Measurements from ENCODE around the gene ASB3.
"Not testable (repeated sequence)": the region's sequence is repeated elsewhere in the genome, so short reads cannot be mapped to it uniquely, and the experiment has no call there.

Gene ASB3, protein sequence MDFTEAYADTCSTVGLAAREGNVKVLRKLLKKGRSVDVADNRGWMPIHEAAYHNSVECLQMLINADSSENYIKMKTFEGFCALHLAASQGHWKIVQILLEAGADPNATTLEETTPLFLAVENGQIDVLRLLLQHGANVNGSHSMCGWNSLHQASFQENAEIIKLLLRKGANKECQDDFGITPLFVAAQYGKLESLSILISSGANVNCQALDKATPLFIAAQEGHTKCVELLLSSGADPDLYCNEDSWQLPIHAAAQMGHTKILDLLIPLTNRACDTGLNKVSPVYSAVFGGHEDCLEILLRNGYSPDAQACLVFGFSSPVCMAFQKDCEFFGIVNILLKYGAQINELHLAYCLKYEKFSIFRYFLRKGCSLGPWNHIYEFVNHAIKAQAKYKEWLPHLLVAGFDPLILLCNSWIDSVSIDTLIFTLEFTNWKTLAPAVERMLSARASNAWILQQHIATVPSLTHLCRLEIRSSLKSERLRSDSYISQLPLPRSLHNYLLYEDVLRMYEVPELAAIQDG
- total RNA-seq: 20.9 to 35.9 reads per million in 2 experiments

DNA sequence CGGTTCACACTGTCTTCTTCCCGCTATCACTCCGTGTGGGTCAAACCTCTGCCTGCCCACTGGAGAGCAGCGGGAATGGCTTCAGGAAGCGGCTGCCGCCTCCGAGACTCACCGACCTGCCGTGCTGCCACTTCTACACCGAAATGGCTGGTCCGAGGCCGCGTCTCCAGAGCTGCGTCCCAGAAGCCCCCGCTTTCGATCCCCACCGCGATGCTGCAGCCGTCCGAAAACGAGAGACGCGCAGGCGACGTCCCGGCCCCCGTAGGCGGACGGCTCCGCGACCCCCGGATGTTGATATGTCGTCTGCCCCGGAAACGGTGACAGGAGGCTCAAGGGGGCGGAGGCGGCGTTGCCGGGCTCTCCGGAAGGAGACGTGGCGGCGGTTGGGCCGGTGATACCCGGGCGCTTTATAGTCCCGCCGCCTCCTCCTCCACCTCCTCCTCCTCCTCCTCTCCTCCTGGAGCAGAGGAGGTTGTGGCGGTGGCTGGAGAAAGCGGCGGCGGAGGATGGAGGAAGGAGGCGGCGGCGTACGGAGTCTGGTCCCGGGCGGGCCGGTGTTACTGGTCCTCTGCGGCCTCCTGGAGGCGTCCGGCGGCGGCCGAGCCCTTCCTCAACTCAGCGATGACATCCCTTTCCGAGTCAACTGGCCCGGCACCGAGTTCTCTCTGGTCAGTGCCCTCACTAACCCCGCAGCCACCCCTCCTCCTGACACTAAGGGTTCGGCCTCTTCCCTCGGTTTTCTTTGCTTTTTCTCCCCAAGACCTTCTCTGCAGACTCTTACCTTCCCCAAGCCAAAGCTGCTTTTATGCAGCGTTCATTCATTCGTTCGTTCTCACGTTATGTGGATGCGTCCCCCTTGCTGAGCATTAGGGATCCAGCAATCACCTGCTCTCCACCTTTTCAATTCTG, at the start of gene ASB3, which contains the start of gene ERLEC1:
Gene ASB3 (minus strand): TSS at position 249 of the 909 bp plus-strand sequence. CDS start 21,381 bp downstream, outside the sequence.
Gene ERLEC1 (plus strand): TSS at position 340 of the 909 bp plus-strand sequence. CDS start 167 bp downstream, at position 507.
- DNase-seq (ENCODE audit: low read depth): peak; percentile 79

DNA sequence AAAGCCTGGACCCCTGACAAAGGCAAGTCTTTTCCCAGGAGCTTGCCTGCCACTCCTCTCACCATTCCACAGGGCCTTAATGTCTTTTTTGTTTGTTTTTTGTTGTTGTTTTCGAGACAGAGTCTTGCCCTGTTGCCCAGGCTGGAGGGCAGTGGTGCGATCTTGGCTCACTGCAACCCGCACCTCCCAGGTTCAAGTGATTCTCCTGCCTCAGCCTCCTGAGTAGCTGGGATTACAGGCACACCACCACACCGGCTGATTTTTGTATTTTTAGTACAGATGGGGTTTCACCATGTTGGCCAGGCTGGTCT, 43.2 kb upstream of the ASB3 start:
- DNase-seq (ENCODE audit: low read depth): not testable (repeated sequence)

DNA sequence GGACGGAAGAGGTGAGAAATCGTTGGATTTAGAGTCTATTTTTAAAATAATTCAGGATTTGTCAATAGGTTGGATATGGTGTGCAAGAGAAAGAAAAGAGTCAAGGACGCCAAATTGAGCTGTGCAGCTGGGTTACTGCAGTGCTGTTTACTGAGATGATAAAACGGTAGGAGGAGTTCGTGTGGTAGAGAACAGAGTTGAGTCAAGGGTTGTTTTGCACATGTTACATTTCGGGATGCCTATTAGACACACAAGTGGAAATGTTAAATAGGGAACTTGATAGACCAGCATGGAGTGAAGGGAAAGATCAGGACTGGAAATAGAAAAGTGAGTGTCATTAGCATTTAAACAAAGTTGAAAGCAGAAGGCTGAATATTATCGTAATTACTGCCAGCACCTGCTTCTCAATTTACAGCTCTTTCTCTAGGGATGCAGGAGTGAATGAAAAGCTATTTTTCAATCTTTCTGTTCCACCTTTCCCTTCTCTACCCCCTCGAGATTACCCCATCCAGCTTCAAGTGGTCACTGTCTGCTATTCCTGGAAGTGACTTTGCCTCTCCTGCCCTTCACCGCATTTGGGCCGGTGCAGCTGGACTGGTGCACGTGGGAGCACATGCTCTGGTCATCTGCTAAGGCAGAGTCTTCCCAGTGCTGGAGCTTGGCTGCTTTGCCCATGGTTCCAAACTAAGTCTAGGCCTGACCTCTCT, 42.7 kb upstream of the ASB3 start:
- no peak for DNase-seq (ENCODE audit: low read depth)

DNA sequence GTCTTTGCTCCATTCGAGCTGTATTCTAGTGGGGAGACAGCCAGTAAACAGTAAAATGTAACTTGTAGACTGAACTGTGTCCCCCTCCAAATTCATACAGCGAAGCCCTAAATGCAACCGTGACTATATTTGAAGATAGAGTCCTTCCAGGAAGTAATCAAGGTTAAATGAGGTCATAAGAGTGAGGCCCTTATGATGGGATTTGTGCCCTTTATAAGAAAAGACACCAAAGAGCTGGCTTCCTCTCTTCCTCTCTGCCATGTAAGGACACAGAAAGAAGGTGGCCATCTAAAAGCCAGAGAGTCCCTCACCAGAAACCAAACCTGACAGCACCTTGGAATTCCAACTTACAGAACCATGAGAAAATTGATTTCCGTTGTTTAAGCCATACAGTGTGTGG, 41.6 kb upstream of the ASB3 start:
- DNase-seq (ENCODE audit: low read depth): no peak

DNA sequence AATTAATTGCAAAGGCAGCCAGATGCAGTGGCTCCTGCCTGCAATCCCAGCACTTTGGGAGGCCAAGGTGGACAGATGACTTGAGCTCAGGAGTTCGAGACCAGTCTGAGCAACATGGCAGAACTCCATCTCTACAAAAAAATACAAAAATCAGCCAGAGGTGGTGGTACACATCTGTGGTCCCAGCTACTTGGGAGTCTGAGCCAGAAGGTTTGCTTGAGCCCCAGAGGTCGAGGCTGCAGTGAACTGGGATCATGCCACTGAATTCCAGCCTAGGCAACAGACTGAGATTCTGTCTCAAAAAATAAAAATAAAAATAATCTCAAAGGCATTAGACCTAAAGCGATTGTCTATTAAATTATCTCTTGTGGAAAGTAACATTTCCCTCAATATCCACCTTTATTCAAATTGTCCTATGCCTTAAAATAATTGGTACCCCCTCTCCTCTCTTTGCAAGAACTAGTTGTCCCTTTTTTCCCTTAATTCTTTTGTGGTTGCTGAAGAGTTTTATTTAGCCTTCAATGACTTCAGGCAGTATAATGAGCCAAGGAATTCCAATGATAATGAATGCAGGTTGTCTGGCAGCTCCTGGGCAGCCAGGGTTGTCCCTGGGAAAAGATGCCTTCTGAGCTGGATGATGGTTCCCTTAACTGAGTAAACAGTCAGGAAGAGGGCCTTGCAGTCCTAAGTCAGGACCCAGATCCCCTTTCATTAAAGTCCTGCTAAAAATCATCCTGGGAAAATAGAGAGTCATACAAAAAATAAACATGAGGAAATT, 40.8 kb upstream of the ASB3 start:
- no peak for DNase-seq (ENCODE audit: low read depth)

DNA sequence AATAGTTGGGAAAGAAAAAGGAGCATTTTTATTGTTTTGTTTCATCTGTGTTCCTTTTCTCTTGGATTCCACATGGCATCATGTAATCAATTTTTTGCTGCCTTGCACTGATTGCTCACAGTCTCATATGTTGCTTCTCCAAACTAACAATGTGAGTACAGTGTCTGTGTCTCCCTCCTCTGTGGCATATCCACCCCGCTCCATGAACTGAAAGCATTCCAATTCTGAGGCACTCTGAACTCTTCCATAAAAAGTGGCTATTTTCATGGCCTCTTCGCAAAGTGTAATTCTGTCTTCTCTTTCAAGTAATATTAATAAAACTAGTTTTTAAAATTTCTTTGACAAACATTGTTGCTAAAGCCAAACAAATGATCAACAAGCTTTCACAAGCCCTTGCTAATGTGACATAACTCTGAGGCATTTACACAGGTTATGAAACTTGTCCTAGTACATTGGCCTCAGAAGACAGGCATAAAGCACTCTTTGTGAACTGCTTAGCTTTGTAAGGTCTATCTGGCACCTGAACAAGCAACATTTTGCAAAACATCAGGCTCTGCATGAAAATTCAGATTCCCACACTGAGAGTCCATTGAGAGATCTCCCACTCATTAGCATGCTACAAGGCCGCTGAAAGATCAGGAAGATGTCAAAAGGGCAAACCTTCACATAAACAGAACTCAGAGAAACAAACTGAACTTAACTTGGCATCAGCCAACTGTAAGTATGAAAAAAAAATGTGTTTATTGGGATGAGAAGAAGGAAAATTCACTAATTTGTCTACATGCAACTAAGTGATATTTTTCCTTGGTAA, 40.0 kb upstream of the ASB3 start:
- DNase-seq (ENCODE audit: low read depth): no peak

DNA sequence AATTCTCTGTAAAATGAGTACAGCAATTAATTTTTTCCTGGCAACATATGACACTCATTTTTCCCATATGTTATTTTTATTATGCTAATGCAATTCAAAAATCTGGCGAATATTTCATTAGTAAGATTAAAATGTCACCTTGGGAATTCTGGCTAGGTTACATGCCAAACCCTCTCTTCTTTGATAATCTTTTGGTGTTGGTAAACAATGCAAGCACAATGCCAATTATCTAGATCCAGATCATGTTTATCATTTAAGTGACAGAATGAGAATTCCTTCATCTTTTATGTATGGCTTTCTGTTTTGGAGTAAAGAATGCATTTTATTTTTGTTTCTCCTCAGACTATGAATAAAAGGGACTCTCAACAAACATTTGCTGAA, 39.3 kb upstream of the ASB3 start:
- no peak for DNase-seq (ENCODE audit: low read depth)

DNA sequence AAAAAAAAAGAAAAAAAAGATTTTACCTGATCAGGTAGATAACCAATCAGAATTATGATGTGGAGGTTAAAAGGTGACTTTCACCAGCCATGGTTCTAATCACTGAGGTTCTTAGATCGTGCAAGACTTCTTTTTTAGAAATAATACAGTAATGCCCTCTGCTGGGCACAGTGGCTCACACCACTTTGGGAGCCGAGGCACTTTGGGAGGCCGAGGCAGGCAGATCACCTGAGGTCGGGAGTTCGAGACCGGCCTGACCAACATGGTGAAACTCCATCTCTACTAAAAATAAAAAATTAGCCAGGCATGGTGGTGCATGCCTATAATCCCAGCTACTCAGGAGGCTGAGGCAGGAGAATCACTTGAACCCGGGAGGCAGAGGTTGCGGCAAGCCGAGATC, 36.9 kb upstream of the ASB3 start:
- DNase-seq (ENCODE audit: low read depth): not testable (repeated sequence)

DNA sequence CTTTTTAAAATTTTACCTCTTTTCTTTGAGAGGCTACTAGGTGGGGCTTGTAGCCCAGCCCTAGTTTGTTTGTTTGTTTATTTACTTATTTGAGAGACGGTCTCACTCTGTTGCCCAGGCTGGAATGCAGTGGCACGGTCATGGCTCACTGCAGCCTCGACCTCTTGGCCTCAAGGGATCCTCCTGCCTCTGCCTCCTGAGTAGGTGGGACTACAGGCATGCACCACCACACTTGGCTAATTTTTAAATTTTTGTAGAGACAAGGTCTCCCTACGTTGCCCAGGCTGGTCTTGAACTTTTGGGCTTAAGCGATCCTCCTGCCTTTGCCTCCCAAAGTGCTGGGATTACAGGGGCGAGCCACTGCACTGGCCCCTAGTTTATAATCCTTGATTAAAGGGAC, 35.1 kb upstream of the ASB3 start:
- DNase-seq (ENCODE audit: low read depth): no peak

DNA sequence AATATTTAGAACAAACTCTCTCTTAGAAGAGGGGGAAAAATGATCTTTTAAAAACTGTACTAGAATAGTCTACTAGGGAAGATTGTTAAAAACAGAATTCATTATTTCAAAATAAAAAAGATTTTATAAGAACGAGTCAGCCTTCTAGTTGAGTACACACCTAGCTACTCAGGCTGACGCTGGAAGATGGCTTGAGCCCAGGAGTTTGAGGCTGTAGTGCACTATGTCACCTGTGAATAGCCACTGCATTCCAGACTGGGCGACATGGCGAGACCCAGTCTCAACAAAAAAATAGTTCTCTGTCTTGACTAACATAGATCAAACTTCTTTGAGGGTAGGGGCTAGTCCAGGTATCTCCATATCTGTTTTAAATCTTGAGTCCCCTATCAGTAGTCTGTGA, 34.0 kb upstream of the ASB3 start:
- DNase-seq (ENCODE audit: low read depth): no peak

DNA sequence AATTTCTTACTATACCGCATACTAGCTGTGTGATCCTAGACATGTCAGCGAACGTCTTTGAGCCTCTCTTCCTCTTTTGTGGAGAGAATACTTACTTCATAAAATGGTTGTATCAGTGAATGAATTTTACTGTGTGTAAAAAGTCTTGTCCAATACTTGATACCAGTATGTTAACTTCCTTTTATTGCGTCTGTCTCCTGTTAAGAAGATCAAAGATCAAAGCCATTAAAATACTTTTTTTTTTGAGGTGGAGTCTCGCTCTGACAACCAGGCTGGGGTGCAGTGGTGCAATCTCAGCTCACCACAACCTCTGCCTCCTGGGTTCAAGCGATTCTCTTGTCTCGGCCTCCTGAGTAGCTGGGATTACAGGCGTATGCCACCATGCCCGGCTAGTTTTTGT, 33.3 kb upstream of the ASB3 start:
- no peak for DNase-seq (ENCODE audit: low read depth)

DNA sequence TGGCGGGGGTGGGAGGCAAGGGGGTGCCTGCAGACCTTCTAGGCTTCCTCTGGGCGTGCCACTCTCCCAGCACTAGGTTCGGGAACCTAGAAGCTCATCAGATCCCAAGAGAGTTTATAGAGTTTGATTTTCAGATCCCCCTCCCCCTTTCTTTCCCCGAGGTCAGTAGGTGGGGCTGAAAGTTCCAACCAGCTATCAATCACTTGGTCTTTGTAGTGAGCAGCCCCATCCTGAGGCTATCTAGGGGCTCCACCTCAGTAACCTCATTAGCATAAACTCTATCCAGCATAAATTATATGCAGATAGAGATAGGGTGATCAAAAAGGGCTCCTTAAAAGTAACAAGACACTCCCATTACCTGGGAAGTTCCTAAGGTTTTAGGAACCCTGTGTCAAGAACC, 32.9 kb upstream of the ASB3 start:
- DNase-seq (ENCODE audit: low read depth): no peak

DNA sequence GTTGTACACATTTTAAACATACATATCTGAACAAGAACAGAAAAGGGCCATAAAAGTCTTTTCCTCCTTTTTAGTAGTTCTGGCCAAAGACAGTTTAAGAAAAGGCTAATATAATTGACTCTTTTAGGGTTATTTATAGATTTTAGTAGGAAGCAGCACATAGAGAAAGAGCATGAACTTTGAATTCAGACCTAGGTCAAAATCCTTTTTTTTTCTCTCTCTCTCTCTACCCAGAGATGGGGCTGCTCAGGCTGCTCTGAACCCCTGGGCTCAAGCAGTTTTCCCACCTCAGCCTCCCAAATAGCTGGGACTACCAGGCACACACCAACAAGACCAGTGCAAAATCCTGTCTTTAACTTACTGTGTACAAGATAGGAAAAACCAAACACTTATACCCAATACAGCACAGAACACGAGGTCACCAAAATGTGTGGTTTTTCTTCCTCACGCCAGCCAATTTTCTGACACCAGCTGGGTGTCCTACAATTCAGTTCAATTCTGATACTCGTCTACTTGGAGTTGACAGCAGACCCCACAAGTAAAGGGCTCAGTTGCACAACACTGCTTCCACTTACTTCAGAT, 32.2 kb upstream of the ASB3 start:
- DNase-seq (ENCODE audit: low read depth): no peak

DNA sequence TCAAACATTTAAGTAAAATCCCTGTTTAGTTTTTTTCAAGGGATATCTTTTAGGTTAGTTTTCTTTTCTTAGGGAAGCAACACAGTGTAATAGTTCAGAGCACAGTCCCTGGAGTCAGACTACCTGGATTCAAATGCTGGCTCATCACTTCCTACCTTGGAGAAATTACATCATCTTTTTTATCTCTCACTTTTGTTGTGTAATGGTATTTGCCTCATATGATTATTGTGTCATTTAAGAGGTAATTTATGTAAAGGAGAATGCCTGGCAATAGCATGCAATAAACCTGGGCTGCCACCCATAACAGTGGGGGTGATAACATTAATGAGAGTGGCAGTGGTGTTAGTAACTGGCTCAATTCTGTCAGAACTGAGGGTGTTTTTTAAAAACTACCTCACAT, 26.4 kb upstream of the ASB3 start:
- DNase-seq (ENCODE audit: low read depth): no peak

DNA sequence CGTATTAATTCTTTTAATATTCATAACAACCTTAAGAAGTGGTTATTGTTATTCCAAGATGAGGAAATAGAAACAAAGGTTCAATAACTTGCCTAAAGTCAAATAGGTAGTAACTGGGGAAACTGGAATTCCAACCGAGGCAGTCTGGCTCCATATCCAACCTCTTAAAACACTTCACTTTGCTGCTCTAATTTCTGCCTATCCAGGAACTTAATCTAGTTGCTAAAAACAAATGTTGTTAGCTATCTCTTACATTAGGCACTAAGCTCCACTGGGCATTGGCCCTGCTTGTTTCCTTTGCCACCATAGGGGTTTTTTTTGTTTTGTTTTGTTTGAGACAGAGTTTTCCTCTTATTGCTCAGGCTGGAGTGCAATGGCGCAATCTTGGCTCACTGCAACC, 24.8 kb upstream of the ASB3 start:
- no peak for DNase-seq (ENCODE audit: low read depth)

DNA sequence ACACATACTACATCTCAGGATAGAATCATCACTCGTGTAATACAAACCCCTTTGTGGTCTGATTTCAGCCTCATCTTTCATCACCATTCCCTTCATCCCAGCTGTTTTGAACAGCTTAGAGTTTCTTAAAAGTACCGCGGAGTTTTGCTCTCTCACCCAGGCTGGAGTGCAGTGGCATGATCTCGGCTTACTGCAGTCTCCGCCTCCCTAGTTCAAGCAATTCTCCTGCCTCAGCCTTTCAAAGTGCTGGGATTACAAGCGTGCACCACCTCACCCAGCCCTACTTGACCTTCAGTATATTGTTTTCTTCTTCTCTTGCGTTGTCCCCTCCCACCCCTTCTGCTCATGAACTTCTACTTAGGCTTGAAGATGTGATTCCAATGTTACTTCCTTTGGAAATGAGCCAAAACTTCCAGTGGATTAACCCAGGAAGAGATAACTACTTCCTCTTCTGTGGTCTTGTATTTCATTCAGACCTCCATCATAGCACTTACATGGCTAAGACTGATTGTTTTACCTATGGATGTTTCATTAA, 15.9 kb upstream of the ASB3 start:
- DNase-seq (ENCODE audit: low read depth): no peak

DNA sequence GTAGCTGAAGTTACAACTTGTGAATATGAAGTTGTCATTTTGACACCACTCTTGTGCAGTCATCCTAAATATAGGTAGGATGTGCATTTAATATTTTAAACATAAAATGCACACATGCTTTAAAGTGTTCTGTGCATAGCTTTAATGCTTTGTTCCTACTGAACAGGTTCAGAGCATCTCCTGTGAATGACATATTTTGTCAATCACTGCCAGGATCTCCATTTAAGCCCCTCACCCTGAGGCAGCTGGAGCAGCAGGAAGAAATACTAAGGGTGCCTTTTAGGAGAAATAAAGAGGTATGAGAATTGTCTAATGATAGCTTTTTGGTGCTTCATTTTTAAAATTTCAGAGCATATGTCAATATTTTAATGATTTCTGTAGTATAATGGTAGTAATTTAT, 14.8 kb upstream of the ASB3 start:
- no peak for DNase-seq (ENCODE audit: low read depth)

DNA sequence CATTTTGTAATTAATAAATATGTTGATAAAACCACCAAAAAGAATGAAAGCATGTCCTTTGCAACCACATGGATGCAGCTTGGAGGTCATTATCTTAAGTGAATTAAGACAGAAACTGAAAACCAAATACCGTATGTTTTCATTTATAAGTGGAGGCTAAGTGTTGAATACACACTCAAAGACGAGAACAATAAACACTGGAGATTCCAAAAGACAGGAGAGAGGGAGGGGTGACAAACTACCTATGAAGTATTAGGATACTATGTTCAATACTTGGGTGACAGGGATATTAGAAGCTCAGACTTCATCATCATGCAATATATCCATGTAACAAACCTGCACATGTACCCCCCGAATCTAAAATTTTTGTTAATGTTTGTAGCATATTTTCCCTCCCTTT, 7.1 kb upstream of the ASB3 start:
- no peak for DNase-seq (ENCODE audit: low read depth)

DNA sequence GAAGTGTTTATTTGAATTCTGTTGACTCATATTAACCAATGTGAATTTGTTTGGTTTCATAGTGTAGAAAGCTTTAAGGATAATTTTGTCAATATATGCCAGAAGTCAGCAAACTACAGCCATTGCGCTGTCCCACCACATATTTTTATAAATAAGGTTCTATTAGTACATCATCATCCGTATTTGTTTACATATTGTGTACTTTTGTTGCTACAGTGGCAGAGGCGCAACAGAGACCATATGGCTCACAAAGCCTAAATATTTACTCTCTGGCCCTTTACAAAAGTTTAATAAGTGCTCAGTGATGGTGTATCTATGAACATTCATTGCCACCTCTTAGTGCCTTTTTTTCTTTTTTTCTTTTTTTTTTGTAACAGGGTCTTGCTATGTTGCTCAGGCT, 6.5 kb upstream of the ASB3 start:
- no peak for DNase-seq (ENCODE audit: low read depth)

Measured in T follicular helper cell (primary cell).